Stimulated activated CD8-positive, alpha-beta memory T cell treated with anti-CD3 and anti-CD28 coated beads, Interleukin-4, amount 100 ng/mL, for 24 hours (primary cell): ENCODE data around the gene SH2D6.
"Not testable (repeated sequence)": the region's sequence is repeated elsewhere in the genome, so short reads cannot be mapped to it uniquely, and the experiment has no call there.

ENCODE experiments used
- DNase-seq: peaks from one replicate; pipeline ENCODE4 v3.0.0-alpha.2; 2020; ENCODE audit warnings: low read depth

Gene SH2D6

DNA sequence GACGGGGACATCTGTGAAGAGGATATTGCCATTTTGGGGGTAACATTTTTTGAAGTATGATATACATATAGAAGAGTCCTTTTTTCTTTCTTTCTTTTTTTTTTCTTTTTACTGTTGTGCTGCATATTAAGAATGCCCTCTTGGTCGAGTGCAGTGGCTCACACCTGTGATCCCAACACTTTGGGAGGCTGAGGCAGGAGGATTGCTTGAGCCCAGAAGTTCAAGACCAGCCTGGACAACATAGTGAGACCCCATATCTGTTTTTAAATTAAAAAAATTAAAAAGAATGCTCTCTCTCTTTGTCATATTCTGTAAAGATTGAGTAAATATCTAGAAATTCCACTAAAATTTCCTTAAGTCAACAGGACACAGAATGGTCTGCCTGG lies 3.6 kb downstream of the SH2D6 start:
- no peak for DNase-seq

GRCh38 chr2:85423525-85423924 lies 5.0 kb downstream of the SH2D6 start:
- DNase-seq, result no peak

GRCh38 chr2:85425588-85425987 lies 7.1 kb downstream of the SH2D6 start:
- no peak for DNase-seq

- no peak for DNase-seq
Observed at GRCh38 chr2:85427300-85427835, 8.9 kb downstream of the SH2D6 start.

DNA sequence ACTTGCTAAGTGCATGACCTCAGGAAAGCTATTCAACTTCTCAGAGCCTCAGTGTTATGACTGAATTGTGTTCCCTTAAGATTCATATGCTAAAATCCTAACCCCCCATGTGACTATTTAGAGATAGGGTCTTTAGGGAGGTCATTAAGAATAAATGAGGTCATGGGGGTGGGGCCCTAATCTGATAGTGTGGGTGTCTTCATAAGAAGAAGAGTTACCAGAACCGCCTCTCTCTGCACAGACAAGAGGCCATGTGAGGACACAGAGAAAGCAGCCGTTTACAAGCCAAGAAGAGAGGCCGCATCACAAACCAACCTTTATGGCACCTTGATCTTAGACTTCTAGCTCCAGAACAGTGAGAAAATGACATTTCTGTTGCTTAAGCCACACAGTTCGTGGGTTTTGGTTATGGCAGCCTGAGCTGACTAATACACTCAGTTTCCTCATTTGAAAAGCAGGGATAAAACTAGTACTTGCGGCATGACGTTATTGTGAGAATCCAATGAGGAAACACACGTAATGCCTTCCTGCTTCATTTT lies 9.9 kb downstream of the SH2D6 start:
- DNase-seq, result no peak

GRCh38 chr2:85429213-85429923 lies 10.9 kb downstream of the SH2D6 start:
- no peak for DNase-seq

GRCh38 chr2:85429924-85430289 lies 11.4 kb downstream of the SH2D6 start:
- DNase-seq, result no peak

DNA sequence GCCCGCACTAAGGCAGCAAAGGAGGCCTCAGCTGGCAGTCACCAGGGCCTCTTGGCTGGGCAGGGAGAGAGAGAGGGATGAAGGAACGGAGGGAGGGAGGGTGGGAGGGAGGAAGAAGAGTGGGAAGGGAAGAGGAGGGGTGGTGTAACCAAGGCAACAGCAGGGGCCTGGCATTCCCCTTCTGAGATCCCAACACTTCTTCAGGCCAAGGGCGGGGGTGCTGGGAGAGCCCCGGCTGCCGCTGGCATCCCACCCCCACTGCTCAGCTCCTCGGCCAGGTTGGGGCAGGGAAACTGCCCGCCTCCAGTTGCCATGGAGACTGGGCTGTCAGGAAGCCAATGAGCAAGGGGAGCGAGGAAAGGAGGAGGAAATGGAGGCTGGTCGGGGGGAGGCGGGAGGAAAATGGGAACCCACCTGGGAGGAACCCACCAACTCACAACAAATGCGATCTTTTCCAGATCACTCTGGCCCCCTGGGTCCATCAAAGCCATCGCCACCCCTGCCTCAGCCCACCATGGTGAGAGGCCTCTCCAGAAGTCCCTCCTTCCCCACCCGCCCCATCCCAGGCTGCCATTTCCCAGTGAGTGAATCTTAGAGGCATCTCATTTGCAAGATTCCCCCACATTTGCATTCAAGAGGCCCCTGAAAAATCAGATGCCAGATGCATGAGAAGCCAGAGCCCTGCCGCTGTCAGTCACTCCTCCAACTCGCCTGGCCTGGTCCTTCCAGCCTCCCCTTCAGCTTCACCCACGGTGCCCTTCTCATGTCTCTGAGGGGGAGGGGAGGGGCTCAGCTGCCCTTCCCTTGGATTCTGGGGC lies 12.4 kb downstream of the SH2D6 start:
- no peak for DNase-seq

DNA sequence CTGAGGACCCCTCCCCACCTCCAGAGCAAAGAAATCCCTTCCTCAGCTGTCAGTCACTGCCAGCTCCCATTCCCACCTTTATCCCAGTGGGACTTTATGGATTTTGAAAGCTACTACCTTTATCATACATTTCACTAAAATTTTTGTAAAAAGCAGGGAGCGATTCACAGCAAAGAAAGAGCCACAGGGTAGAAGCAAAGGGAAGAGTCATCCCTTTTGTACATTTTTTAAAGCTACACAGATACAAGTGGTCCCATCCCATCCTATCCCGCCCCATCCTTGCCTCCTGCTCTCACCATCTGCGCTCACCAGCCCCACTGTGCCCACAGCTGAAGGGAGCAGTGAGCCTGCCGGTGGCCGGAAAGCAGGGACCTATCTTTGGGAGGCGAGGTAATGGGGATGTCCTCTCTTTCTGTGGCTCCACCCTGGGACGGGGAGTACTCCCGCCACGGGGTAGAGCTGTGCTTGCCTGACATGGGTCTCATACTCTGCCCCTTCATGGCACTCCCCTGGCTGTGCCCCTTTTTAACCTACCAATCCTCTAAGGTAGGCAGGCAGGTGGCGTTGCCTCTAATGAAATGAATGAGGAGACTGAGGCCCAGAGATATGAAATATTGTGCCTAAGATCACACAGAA lies 13.2 kb downstream of the SH2D6 start:
- DNase-seq, result no peak

GRCh38 chr2:85433511-85434089 lies 15.1 kb downstream of the SH2D6 start:
- DNase-seq, result no peak

- no peak for DNase-seq
Observed at GRCh38 chr2:85434696-85435095, 16.2 kb downstream of the SH2D6 start.

GRCh38 chr2:85435220-85435958 lies 16.9 kb downstream of the SH2D6 start:
- DNase-seq, result no peak

GRCh38 chr2:85435981-85436835 lies 17.7 kb downstream of the SH2D6 start:
- no peak for DNase-seq

- DNase-seq, result no peak
Observed at GRCh38 chr2:85436836-85437487, 18.4 kb downstream of the SH2D6 start.

GRCh38 chr2:85437488-85438200 lies 19.1 kb downstream of the SH2D6 start:
- DNase-seq, result peak; percentile 62

GRCh38 chr2:85438201-85439024 lies 19.9 kb downstream of the SH2D6 start:
- no peak for DNase-seq

- no peak for DNase-seq
Observed at GRCh38 chr2:85439025-85439472, 20.5 kb downstream of the SH2D6 start.

- DNase-seq, result not testable (repeated sequence)
Observed at GRCh38 chr2:85439569-85439968, 21.1 kb downstream of the SH2D6 start.
